Activated T-helper 1 cell treated with Interleukin-2 at 50 U/mL for 16 hours (primary cell): Measurements from ENCODE around the gene NLRP6.
"Not testable (repeated sequence)": the region's sequence is repeated elsewhere in the genome, so short reads cannot be mapped to it uniquely, and the experiment has no call there.

Source experiments
- DNase-seq: peaks from one replicate; pipeline ENCODE4 v3.0.0-alpha.2; 2020; ENCODE audit warnings: low read depth

The NLRP6 gene

DNA sequence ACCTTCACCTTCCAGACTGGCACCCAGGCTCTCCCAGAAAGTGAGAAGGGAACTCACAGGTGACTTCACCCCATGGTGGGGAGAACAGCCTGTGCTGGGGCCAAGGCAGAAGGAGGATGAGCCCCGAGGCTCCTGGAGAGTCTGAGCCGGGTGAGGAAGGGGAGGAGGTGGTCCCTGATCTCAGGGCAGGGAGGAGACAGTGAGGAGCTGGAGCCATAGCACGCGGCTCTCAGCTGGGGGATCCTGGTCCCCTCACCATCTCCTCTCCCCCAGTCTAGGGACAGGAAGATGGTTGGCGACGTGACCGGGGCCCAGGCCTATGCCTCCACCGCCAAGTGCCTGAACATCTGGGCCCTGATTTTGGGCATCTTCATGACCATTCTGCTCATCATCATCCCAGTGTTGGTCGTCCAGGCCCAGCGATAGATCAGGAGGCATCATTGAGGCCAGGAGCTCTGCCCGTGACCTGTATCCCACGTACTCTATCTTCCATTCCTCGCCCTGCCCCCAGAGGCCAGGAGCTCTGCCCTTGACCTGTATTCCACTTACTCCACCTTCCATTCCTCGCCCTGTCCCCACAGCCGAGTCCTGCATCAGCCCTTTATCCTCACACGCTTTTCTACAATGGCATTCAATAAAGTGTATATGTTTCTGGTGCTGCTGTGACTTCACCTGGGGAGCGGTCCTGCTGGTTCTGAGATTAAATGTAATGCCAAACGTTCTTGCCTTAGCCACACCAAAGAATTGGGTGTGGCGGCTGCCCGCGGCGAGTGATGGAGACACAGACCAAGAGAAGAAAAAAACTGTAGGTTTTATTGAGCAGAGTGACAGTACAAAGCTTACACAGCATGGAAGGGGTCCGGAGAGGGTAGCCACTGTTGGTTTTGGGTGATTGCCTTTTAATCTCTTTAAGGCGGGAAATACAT, 30.8 kb downstream of the NLRP6 start:
- DNase-seq = not testable (repeated sequence)

DNA sequence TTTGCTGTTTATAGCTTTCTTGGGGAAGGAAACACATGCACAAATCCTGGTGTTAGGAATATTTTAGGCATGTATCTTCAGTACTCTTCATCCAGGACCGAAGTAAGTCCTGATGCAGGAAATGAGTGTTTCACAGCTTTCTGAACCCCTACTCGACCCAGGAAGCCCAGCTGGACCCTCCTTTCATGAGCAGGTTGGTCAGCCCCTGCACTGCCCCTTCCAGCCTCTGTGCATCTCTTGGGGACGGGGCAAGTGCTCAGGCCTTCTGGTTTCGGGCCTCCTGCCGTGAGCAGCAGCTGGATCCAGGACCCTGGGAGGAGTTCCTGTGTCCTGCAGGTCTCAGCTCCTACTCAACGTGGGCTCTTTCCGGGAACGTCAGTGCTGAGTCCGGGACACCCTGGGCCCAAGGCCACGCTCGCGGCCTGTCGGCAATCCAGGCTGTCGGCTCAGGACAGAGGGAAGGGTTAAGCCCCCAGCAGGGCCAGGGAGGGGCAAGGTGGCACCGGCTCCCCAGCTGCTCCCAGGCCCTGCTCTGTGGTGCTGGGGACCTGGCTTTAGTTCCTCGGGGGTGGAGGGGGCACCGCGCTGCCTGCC, 31.9 kb downstream of the NLRP6 start:
- not testable (repeated sequence) for DNase-seq

DNA sequence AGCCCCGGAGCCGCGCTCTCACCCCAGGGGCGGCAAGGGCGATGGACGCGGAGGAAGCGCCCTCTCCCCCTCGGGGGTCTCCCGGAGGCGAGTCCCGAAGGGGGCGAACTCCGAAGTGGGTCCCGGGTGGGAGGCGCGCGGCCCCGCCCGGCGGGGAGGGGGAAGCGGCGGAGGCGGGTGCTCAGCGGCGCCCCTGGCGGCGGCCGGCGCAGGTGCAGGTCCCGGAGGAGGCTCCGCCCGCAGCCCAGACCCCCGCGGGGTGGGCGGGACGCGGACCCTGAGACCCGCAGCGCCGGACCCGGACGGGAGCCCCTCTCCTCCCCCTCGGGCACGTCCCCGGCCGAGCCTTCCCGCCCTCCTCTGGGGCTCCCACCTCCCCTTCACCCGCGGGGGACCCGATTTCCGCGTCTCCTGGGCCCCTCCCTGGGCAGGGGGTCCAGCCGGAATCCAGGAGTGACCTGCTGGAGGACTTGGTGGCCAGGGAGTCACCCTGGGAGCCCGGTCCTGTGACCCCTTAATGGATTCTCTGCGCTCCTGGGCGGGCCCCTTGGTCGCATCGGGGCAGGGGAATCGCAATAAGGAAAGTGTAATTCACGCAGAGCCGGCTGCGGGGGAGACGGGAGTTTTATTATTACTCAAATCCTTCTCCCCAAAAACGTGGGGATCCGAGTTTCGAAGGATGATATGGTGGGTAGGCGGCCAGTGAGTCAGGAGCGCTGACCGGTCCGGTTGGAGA, 33.0 kb downstream of the NLRP6 start:
- not testable (repeated sequence) for DNase-seq

DNA sequence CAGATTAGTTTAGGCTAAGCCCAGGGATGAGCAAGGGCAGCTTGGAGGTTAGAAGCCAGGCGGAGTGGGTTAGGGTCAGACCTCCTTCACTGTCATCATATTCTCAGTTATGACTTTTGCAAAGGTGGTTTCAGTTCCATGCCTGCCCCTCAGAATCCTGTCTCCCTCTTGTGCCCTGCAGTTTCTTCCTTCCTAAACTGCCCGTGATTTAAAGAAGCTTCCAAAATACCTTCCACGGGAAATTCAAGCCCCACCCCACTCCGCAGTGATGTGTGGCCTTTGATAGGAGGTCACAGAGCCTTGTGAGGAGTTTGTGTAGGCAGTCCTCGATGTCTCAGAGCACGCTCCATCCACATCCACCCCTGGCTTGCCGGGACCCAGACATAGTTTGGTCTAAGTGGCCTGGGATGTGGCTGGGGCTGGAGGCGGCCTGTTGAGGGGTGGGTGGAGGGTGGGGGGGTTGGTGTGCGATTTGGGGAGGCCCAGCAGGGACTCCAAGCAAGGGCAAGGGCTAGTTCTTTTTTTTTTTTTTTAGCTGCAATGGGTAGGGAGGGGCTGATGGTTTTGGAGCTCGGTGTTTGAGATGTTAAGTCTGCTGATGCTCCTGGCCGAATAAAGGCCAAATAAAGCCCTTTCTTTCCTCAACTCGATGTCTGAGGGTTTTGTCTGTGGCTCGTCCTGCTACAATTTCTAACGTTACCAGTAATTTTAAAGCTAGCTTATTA, 34.0 kb downstream of the NLRP6 start:
- DNase-seq = no peak

DNA sequence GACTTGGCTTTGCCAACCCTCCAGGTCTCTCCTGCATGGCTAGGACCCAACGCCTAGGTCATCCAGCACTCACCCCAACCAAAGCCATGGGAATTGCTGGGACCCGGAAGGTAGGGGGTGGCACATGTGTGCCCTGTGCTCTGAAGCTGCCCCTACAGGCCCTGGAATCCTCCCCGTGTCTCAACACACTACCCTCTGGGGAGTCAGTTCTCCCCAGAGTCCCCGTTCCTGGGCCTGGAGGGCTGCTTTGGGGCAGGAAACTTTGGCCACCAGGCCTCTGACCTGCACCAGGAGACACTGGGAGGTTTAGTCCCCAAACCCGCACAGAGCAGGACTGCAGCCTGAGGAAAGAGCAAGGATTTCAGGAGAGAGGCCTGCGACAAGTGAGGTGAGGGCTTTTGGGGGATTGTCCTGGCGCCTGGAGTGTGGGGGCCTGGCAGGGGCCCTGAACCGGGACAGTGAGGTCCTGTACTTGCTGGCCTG, 35.1 kb downstream of the NLRP6 start:
- DNase-seq = no peak

DNA sequence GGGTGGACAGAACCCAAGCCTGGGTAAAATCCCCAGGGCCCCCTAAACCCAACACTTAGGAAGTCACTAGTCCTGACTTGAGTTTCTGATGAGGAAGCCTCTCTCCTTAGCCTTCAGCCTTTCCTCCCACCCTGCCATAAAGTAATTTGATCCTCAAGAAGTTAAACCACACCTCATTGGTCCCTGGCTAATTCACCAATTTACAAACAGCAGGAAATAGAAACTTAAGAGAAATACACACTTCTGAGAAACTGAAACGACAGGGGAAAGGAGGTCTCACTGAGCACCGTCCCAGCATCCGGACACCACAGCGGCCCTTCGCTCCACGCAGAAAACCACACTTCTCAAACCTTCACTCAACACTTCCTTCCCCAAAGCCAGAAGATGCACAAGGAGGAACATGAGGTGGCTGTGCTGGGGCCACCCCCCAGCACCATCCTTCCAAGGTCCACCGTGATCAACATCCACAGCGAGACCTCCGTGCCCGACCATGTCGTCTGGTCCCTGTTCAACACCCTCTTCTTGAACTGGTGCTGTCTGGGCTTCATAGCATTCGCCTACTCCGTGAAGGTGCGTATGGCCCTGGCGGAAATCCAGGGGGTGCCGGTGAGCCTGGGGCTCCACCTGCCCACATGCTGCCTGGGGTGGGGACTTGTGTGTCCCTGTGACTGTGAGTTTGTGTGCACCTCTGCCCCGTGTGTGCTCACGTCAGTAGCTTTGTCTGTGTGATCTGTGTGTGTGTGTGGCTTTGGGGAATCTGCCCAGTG, 35.8 kb downstream of the NLRP6 start, which contains the start of gene IFITM1:
IFITM1 (plus strand) TSS at position 254 of the 767 bp plus-strand sequence; CDS start at position 385, 131 bp downstream.
- peak; percentile 45 for DNase-seq

DNA sequence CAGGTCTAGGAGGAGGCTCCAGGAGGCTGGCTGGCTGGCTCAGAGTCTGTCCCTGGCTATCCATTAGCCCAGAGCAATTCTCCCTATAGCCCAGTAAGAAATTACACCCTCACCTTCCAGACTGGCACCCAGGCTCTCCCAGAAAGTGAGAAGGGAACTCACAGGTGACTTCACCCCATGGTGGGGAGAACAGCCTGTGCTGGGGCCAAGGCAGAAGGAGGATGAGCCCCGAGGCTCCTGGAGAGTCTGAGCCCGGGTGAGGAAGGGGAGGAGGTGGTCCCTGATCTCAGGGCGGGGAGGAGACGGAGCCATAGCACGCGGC, 36.3 kb downstream of the NLRP6 start:
- not testable (repeated sequence) for DNase-seq

DNA sequence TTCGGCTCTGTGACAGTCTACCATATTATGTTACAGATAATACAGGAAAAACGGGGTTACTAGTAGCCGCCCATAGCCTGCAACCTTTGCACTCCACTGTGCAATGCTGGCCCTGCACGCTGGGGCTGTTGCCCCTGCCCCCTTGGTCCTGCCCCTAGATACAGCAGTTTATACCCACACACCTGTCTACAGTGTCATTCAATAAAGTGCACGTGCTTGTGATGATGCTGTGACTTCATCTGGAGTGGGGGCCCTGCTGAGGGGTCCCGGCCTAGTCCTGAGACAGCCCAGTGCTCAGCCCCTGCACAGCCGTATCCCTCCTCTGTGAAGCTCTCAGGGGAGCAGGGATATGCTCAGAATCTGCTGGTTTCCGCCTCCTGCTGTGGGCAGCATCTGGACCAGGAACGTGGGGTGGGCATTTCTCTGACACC, 36.9 kb downstream of the NLRP6 start:
- no peak for DNase-seq

DNA sequence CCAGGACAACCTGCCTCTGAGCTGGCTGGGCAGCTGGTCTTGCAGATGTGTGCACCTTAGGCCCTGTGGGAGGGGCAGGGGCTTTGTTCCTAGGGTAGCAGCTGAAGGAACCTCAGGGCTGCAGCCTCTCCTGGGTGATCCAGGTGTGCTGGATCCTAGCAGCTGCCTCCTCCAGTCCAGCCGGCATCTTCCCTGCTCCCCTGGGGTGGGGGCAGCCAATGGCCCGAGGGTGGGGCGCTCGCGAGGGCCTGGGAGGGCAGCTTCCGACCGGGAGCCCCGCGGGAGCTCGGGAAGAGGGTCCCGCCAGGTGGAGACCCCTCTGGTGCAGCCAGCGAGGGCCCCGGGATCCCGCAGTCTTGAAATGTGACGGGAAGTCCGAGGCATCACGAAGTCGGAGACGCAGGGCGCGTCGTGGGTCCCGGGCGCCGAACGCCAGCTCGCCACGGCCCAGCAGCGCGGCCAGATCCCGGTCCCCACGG, 37.3 kb downstream of the NLRP6 start:
- DNase-seq = no peak

DNA sequence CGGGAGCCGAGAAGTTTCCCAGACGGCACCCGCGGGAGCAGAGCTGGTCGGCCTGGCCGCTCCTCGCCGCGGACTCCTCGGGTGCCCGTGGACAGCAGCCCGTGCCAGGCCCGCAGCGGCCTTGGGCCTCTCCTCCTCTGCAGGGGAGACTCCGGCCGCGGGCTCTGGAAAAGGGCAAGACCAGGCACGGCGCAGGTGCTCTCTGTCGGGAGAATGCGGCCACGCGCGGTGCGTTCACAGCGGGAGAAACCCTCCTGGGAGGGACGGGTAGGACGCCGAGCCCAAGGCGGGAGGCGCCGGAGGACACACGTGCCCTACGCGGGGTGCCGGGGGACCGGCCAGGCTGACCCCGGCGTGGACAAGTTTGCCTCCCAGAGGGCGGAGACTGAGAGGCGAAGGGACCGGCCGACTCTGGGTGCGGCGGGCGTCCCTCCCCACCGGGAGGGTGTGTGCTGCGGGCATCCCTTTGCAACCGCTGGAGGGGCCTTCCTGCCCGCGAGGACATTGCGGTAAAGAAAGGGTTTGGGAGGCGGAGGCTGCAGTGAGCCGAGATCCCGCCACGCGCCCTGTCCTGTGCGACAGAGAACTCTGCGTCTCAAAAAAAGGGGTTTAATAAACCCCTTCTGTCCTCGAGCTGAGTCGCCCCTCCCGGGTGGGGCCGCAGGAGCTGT, 38.0 kb downstream of the NLRP6 start:
- DNase-seq = no peak

DNA sequence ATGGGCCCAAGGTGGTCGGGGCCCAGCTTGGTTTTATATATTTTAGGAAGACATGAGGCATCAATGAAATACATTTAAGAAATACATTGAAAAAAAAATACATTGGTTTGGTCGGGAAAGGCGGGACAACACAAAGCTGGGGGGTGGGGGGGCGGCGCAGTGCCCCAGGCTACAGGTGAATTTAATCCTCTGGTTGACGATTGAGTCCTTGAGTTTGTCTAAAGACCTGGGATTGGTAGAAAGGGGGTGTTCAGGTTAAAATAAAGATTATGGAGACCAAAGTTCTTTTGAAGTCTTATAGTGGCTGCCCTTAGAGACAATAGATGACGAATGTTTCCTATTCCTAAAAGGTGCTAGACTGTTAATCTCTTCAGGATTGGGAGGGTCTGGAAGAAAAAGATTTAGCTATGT, 38.7 kb downstream of the NLRP6 start:
- no peak for DNase-seq

DNA sequence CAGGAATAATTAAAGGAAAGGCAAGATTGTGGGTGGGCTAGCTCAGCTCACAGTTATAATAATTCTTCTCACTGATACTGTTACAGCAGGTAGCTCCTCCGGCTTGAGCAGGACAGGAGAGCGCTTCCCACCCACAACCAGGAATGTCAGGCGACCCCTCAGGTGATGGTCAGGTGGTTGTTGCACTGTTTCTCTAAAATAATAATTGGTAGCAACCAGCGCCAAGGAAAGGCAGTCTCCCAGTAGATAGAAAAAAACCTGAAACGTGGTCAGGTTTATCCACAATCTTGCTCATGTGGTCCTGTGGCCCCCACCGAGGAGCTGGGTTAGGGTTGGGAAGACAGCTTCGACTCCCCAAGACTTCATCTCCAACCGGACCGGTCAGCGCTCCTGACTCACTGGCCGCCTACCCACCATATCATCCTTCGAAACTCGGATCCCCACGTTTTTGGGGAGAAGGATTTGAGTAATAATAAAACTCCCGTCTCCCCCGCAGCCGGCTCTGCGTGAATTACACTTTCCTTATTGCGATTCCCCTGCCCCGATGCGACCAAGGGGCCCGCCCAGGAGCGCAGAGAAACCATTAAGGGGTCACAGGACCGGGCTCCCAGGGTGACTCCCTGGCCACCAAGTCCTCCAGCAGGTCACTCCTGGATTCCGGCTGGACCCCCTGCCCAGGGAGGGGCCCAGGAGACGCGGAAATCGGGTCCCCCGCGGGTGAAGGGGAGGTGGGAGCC, 39.6 kb downstream of the NLRP6 start:
- DNase-seq = not testable (repeated sequence)

DNA sequence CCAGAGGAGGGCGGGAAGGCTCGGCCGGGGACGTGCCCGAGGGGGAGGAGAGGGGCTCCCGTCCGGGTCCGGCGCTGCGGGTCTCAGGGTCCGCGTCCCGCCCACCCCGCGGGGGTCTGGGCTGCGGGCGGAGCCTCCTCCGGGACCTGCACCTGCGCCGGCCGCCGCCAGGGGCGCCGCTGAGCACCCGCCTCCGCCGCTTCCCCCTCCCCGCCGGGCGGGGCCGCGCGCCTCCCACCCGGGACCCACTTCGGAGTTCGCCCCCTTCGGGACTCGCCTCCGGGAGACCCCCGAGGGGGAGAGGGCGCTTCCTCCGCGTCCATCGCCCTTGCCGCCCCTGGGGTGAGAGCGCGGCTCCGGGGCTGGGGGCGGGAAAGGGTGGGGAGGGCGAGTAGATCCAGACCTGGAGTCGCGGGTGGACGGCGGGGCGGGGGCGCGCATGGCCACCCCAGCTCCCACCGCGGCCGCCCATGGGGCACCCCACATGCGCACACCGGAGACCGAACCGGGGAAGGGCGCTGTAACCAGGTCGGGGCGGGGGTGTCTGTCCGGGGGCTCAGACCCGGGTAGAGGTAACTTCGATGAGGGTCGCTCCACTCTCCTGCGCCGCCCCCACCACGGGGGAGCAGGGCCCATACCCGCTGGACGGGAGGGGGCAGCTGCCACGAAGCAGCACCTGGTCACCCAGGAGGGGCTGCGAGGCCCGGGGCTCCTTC, 40.4 kb downstream of the NLRP6 start:
- not testable (repeated sequence) for DNase-seq

DNA sequence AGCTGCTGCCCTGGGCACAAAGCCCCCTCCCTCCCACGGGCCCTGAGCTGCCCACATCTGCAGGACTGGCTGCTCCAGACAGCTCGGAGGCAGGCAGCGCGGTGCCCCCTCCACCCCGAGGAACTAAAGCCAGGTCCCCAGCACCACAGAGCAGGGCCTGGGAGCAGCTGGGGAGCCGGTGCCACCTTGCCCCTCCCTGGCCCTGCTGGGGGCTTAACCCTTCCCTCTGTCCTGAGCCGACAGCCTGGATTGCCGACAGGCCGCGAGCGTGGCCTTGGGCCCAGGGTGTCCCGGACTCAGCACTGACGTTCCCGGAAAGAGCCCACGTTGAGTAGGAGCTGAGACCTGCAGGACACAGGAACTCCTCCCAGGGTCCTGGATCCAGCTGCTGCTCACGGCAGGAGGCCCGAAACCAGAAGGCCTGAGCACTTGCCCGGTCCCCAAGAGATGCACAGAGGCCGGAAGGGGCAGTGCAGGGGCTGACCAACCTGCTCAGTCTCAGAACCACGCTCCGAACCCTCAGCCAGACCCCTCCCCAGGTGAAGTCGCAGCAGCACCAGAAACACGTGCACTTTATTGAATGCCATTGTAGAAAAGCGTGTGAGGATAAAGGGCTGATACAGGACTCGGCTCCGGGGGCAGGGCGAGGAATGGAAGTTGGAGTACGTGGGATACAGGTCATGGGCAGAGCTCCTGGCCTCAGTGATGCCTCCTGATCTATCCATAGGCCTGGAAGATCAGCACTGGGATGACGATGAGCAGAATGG, 41.1 kb downstream of the NLRP6 start:
- not testable (repeated sequence) for DNase-seq

DNA sequence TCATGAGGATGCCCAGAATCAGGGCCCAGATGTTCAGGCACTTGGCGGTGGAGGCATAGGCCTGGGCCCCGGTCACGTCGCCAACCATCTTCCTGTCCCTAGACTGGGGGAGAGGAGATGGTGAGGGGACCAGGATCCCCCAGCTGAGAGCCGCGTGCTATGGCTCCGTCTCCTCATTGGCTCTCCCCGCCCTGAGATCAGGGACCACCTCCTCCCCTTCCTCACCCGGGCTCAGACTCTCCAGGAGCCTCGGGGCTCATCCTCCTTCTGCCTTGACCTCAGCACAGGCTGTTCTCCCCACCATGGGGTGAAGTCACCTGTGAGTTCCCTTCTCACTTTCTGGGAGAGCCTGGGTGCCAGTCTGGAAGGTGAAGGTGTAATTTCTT, 41.7 kb downstream of the NLRP6 start:
- not testable (repeated sequence) for DNase-seq

DNA sequence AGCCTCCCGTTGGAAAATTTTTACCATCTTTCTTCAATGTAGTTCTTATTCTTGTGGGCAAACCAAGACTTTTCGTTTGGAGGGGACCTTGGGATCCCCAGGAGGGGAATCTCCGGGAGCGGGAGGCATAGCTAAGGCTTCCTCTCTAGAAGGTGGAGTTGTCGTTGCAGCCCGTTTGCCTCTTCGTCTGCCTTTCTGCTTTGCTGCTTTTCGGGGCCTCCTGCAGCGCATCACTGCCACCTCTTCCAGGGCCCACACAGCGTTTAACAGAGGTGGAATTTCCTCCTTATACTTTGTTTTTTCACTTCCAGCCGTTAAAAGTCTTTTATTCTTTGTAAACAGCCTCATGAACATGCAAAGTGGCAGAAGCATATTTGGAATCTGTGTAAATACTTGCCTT, 45.9 kb downstream of the NLRP6 start:
- DNase-seq = no peak

DNA sequence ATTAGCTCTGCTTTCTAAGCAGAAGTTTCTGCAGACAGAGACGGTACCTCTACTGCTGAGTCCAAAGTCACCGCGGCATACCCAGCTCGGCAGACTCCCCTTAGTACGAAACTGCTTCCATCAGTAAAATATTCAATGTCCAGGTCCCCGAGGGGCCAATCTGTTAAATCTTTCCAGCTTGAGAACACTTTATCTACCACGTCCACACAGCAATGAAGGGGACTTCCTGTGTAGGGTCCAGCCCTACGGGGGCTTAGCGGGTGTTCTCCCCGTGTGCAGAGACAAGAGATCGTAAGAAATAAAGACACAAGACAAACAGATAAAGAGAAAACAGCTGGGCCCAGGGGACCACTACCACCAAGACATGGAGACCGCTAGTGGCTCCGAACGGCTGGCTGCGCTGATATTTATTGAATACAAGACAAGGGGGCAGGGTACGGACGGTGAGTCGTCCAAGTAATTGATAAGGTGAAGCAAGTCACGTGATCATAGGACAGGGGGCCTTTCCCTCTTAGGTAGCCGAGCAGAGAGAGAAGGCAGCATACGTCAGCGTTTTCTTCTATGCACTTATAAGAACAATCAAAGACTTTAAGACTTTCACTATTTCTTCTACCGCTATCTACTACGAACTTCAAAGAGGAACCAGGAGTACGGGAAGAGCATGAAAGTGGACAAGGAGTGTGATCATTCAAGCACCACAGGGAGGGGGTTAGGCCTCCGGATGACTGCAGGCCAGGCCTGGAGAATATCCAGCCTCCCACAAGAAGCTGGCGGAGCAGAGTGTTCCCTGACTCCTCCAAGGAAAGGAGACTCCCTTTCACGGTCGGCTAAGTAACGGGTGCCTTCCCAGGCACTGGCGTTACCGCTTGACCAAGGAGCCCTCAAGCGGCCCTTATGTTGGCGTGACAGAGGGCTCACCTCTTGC, 46.6 kb downstream of the NLRP6 start:
- DNase-seq = not testable (repeated sequence)
